HG03175 (cell line): ENCODE data around the gene ATP1A3.

Source experiments
- ATAC-seq: cut with Tn5 transposase; IDR thresholded peaks from one replicate; pipeline ENCODE4 v1.9.1; 2021; ENCODE audit warnings: mild to moderate bottlenecking, moderate library complexity; ENCODE audit not compliant: unreplicated experiment

Gene ATP1A3

DNA sequence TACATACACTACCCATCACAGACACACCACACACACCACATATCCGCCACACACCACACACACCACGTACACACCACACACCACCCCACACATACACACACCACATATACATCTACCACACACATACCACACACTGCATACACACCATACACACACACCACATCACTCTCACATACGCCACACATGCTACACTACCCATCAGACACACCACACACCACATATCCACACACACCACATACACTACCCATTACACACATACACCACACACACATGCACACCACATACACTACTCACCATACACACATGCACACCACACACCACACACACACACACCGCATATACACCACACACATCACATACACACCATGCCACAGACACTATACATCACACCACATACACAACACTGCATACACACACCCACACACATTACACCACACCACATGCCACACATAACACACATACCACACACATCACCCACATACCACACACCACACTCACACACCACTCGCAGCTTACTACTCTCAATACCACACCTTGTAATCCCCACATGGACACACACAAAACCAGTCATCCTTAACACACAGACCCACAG is 75.3 kb downstream of the ATP1A3 start:
- no peak for ATAC-seq

DNA sequence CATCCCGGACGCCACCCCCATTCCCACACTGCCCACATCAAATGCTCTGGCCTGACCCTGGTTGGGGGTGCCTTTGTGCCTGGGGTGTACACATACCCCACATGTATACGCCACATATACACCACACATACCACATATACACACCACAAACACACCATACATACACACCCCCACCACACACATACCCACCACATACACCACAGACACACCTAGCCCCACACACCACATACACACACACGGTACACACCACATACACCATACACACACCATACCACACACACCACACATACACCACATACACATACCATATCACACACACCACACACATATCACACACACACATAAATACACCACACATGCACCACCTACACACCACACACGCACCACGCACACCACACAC is 75.9 kb downstream of the ATP1A3 start:
- no peak for ATAC-seq

DNA sequence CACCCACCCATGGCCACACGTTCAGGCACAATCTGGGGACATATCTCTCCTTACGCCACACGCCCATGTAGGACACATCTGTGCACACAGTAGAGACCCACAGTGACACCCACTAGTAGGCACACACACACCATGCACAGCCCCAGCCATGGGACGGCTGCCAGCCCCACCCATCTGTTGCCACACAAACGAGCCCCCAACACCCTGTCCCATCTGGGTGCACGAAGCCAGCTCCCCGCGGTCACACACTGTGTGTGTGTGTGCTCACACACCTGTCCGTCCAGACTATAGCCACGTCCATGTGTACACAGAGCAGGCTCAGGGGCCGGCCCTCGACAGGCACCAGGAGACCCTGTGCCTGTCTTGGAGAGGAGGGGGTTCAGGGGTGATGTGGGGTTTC is 76.4 kb downstream of the ATP1A3 start:
- ATAC-seq = no peak
